GM12872 (cell line): ENCODE results near the gene WNT5A.

ENCODE experiments used
- TF ChIP-seq, protein P1 (sequence below): IDR thresholded peaks from 3 replicates; pipeline ENCODE4 v1.5.1; 2011; ENCODE audit warnings: low read depth, mild to moderate bottlenecking, low read length, moderate library complexity; ENCODE audit not compliant: insufficient read depth

Gene WNT5A

DNA sequence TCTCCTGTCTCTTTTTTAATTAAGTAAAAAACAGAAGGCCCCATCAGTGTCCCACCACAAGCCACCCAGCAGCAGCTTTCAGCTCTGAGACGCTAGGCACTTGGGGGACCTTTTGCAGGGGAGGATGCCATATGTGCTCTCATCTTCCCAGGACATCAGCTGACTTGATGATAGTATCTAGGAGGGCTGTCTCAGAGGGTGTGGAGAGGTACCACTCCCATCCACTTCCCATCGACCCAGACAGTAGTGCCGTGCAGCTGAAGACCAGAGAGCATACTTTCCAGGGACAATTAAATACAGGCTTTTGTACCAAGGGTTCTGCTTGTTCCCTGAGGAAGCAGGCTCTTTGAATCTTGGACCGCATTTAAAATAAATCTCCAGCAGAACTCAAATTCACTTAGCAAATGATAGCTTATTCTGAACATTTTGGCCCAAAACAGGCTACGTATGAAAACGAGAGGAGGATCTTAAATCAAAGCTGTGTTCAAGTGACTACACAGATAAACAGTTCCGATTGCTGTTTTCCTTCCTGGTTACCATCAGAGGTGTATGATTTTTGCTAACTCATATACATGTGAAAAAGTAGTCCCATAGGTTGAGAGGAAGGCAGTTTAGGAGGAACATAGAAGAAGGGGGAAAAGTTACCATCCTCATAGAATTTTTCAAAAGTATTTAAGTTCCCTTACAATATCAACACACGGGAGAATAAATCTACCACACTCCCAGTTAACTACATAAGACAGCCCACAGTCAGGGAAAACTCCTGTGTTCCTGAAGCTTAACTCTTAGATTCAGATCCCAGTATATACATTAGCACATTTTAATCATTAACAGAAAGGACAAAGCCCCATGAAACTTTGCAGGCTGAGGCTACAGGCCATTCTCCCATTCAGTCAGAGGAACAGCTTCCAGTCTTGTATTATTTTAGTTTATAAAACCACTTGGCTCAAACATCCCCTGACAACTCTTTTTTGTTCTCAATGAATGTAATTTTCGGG lies 9.5 kb downstream of the WNT5A start:
- TF ChIP-seq, protein P1, sequence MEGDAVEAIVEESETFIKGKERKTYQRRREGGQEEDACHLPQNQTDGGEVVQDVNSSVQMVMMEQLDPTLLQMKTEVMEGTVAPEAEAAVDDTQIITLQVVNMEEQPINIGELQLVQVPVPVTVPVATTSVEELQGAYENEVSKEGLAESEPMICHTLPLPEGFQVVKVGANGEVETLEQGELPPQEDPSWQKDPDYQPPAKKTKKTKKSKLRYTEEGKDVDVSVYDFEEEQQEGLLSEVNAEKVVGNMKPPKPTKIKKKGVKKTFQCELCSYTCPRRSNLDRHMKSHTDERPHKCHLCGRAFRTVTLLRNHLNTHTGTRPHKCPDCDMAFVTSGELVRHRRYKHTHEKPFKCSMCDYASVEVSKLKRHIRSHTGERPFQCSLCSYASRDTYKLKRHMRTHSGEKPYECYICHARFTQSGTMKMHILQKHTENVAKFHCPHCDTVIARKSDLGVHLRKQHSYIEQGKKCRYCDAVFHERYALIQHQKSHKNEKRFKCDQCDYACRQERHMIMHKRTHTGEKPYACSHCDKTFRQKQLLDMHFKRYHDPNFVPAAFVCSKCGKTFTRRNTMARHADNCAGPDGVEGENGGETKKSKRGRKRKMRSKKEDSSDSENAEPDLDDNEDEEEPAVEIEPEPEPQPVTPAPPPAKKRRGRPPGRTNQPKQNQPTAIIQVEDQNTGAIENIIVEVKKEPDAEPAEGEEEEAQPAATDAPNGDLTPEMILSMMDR = no peak

DNA sequence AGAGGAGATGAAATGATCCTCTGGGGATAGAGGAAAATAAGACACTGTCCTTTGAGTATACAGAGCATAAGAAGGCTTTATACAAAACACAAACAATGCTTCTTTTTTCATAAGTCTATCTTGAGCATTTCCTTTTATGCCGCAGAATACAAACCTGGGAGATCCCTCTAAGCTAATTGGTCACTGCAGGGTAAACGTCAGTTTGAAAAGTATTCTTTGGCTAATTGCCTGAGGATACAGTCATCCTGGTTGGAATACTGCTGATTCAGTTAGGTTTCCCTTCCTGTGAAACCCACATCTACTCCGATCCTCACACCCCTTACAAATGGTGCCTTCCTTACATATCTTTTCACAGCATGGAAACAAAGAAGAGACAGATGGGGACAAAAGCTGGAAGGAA lies 10.6 kb downstream of the WNT5A start:
- TF ChIP-seq, protein P1 = no peak

DNA sequence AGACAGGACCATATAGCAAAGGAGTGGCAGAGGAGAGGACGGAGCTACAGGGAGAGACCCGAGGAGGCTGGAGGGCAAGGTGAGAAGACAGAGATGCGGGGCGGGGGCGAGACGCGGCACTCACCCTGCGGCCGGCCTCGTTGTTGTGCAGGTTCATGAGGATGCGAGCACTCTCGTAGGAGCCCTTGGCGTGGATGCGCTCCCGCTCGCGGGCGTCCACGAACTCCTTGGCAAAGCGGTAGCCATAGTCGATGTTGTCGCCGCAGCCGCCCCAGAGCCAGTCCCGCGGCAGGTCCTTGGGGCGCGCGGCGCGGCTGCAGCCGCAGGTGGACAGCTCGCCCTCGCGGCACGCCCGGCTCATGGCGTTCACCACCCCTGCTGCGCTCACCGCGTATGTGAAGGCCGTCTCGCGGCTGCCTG lies 12.9 kb downstream of the WNT5A start:
- TF ChIP-seq, protein P1 = no peak

DNA sequence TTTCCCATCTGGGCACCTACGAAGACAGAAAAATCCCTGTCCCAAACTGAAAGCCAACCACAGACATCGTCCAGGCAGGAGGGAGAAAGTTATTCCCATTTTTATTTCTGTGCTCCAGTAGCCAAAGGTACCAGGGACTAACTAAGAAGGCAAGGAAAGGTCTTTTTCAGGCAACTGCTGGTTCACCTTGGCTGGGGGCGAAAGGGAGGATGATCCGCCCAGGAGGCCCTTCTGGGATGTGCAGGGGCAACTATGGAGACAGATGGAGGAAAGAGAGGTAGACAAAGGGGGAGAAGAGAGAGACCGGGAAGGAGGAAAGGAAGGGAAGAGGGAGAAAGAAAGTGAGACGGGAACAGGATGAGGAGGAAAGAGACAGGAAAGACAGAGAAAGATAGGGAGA lies 13.3 kb downstream of the WNT5A start:
- TF ChIP-seq, protein P1 = no peak

DNA sequence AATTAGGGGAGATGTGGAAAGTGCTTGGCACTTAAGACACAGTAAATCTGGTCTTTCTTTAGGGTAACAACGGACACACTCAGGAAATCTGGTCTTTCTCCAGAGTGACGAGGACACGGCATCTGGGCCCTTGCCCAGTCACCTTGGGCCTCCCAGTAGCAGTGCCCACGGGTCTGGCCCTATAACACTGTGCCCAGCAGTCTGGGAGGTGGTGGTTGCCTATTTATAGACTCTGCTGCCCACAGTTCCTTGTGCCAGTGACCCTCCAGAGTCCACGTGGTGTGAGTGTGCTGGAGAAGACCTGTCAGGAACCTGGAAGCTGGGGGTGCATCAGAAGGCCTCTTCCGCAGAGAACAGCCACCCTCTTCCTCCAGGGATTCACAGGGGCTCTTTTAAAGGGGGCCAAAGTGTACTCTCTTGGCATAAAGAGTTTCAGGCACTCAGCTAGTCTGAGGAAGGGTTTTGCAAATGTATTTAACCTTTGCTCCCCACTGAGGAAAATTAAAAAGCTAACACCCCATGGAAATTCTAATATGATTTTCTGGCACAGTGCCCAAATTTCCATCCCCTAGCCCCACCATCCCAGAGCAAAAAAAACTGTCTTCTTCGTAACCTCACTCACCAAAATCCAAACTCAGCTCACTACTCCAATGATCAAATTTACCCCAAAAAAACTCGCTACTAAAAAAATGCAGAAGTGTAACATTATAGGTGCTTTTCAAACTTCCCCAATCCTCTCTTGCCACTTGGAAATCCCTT lies 15.4 kb downstream of the WNT5A start:
- TF ChIP-seq, protein P1 = no peak

DNA sequence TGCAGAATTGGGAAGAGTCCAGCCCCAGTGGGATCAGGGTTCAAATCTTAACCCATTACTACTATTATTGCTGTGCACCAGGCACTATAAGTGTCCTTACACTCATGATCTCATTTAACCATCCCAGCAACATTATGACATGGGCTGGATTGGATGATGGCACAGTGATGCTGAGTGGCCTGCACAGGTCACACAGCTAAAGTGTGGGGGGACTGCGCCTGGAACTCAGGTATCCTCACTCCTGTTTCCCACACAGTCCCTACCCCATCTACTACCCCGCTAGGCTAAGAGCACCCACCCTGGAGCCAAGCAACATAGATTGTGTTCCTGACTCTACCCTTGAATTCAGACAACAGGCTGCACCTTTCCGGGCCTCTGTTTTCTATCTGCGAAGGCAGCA lies 16.0 kb downstream of the WNT5A start:
- TF ChIP-seq, protein P1 = no peak

DNA sequence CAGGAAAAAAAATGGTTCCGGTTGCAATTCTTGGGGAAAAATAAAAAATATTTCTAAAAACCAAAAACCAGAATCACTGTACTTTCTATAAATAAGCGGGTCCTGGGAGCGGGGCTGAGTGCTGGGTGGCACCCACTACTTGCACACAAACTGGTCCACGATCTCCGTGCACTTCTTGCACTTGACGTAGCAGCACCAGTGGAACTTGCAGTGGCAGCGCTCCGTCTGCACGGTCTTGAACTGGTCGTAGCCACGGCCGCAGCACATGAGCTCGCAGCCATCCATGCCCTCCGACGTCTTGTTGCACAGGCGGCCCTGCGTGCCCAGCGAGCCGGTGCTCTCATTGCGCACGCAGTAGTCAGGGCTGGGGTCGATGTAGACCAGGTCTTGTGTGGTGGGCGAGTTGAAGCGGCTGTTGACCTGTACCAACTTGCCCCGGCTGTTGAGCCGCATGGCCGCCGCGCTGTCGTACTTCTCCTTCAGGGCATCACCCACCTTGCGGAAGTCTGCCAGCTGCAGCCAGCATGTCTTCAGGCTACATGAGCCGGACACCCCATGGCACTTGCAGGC lies 17.1 kb downstream of the WNT5A start:
- TF ChIP-seq, protein P1 = no peak
